ENCODE data around the gene DUSP28.
A peak's percentile ranks its signal among the peaks of the same experiment; 100 is the strongest.
"Not testable (repeated sequence)": the region's sequence is repeated elsewhere in the genome, so short reads cannot be mapped to it uniquely, and the experiment has no call there.

Gene DUSP28

DNA sequence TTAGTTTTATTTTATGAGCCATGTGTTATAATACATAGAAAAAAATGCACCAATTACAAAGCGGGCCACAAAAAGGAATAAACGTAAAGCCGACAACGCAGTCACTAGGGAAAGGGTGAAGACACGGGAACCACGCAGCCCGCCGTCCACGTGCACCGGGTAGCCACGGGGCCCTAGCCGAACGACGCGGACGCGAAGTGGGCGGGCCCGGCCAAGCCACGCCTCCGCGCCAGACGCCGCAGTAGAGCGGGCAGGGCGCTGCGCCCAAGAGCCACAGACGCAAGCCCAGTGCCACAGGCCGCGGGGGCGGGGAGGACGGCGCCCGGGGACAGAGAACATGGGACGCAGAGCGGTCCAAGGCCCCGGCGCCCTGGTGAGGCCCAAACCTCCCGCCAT lies at the start of gene DUSP28:
DUSP28 (plus strand) TSS at position 274 of the 396 bp plus-strand sequence. CDS start 328 bp downstream, outside the sequence.
- peak; percentile 78 to 89 for DNase-seq (ENCODE audit: low read depth in 2 of 2)

DNA sequence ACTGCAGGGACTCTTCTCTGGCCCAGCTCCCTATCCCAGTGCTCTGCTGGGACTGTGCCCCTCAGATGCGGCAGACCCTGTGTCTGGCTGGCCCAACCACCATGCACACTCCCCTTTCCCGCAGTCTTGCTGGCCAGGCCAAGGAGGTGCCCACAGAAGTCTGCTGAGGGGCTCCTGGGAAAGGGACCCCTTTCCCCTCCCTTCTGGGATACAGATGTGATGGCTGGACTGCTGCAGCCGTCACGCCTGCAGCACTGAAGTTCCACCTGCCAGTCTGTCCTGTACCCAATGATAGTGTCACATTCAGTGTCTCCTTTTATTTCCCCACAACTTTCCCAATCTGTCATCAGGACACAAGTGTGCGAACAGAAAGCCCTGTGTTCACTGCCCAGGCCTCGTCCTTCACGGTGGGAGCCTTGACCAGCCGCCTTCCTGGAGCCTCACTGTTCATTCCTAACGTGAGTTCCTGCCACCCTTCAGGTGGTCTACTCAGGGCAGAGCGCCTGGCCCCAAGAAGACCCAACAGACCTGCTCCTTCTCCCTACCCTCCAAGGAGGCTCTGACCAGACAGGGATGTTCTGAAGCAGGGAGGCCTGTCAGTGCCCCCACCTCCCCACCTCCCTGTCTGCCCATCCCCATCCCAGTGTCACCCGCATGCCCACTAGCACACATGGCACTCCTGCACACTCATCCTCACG lies 49.5 kb upstream of the DUSP28 start:
- no peak for DNase-seq (ENCODE audit: low read depth in 2 of 2)

DNA sequence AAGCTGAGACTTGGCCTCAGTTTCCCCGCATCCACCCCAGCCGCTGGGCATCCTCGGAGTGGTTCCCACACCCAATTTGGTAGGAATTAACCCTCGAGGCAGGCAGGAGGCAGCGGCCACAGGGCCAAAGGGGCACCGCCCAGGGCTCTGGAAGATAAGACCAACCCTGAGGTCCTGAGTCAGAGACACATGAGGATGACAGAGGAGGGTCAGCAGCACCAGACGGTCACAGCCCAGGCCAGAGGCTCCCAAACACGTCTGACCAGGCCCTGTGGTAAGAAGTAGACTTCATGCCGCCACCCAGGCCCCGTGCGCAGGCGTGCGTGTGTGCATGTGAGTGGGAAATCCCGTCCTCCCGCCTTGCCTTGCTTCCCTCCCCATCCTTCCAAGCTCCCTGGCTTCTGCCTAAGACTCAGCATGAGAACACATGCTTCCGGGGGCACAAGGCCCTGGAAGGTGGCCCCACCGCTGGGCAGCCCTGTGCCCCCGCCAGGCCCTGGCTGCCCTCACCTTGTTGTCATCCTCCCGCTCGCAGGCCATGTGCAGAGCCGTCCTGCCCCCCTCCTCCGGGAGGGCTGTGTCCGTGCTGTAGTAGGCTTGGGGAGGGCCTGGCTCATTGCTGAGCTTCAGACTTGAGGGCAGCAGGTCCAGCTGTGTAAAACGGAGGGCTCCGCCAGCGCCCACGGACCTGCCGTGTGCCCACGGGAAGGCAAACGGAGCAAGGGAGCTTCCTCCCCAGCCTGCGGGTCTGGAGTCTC lies 48.6 kb upstream of the DUSP28 start:
- DNase-seq (ENCODE audit: low read depth in 2 of 2) = no peak

DNA sequence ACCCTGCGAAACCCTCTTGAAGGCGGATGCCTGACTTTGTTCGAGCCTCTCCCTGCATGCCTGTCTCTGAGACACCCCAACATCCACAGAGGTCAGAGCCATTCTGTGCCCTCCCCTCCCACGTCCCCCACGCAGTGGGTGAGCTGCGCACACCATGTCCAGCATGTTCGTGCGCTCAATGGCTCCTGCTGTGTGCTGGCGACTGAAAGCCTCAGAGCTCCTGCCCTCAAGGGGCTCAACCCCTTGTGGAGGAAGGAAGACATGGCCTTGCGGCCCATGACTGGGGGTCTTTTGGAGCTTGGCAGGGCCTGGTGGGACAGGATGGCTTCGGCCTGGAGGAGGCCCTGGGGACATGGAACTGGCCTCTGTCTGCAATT lies 48.1 kb upstream of the DUSP28 start:
- DNase-seq (ENCODE audit: low read depth in 2 of 2) = no peak

- DNase-seq (ENCODE audit: low read depth in 2 of 2) = no peak
These were observed 47.3 kb upstream of the DUSP28 start for GRCh38 chr2:240512666-240513535.

GRCh38 chr2:240513549-240514287 lies 46.4 kb upstream of the DUSP28 start:
- DNase-seq (ENCODE audit: low read depth in 2 of 2) = peak; percentile 71 to 77

- no peak for DNase-seq (ENCODE audit: low read depth in 2 of 2)
These were observed 45.5 kb upstream of the DUSP28 start for GRCh38 chr2:240514631-240515030.

DNA sequence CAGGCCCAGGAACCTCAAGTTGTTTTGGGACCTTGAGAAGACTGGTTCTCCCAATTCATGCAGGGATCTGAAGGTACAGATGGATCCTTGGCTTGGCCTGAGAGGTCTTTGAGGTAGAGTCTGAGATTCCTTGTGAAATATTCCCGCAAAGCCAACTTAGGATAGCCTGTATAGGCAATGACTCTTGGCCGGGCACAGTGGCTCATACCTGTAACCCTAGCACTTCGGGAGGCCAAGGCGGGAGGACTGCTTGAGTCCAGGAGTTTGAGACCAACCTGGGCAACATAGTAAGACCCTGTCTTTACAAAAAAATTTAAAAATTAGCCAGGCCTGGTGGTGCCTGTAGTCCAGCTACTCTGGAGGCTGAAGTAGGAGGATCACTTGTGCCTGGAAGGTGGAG lies 42.8 kb upstream of the DUSP28 start:
- no peak for DNase-seq (ENCODE audit: low read depth in 2 of 2)

GRCh38 chr2:240518981-240519380 lies 41.2 kb upstream of the DUSP28 start:
- DNase-seq (ENCODE audit: low read depth in 2 of 2) = no peak

DNA sequence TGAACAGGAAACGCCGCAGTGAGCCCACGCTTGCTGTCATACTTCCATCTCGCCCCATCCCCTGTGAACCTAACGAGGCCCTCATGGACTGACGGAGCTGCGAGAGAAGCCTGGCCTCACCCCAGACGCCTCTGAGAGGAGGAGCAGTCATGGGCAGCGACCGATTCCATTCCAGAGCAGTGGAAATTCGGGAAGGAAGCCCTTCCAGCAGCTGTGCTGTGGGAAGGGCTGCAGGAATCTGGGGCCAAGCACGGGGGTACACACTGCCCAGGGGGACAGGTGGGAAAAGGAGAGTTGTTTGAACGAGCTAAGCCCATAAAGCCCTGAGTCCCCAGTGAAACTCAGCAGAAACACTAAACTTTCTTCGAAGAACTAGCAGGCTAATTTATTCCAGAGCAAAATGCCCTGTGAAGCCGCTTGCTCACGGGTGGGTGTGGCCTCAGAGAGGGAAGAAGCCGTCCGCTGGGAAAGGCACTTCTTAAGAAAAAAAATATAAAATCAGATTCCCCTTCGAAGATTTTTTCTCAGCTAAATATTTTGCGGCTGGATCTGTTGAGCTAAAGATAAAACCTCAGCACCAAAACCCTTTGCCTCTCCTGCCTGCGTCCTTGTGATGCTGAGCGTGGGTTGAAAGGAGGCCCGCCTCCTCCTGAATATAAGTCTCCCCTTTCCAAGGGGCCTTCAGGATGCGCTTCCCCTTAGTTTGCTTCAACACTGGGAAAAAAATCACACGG lies 40.6 kb upstream of the DUSP28 start:
- DNase-seq (ENCODE audit: low read depth in 2 of 2) = no peak

DNA sequence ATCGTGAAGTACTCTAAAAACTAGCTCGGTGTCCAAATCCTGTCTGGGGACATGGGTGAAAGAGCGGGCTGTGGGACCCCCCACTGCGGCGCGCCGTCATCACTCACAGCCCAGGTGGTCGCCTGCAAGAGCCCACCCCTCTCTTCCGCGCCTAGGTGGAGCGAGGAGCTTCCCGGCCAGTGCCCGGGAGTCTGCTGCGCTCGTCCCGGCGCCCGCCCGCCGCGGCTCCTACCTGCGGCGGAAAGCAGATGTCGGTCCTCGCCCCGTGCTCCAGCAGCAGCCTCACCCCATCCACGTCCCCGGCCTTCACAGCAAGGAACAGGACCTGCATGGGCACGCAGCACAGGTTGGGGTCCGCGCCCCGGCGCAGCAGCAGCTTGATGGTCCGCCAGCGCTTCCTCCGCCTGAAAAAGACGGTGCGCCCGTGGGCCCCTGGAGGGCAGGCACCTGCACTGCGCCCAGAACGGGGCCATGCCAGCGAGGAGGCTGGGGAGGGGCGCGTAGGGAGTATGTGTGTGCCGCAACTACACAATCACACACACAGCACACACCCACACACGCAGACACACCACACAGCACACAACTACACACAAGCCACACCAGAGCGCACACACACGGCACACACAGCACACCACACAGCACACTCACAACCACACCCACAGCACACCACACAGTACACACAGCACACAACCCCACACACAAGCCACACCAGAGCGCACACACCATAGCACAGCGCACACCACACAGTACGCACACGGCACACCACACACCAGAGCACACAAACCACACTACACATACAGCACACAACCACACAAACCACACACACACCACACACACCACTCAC lies 39.8 kb upstream of the DUSP28 start:
- no peak for DNase-seq (ENCODE audit: low read depth in 2 of 2)

DNA sequence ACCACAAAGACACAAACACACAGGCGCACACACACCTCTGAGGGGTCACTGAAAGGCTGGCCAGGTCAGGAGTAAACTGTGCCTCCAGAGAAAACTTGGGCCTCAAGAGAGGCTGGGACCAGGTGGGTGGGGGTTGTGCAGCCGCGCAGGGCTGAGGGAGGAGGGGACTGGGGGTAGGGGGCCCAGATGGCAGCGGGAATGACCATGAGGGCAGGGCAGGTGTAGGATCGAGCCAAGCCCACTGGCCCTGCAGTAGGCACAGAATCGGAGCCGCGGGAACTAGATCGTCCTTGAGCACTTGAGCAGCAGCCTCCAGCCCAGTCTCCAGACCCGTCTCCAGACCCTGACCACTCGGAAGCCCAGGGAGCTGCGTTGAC lies 39.2 kb upstream of the DUSP28 start:
- DNase-seq (ENCODE audit: low read depth in 2 of 2) = no peak

DNA sequence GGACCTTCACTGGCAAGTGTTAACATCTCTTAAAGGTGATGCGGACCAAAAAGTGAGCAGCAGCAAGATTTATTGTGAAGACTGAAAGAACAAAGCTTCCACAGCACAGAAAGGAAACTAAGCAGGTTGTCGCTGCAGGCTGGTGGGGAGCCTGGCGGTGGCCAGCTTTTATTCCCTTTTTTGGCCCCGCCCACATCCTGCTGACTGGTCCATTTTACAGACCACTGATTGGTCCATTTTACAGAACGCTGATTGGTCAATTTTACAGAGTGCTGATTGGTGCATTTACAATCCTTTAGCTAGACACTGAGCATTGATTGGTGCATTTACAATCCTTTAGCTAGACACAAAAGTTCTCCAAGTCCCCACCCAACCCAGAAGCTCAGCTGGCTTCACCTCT lies 38.3 kb upstream of the DUSP28 start:
- DNase-seq (ENCODE audit: low read depth in 2 of 2) = not testable (repeated sequence)

- DNase-seq (ENCODE audit: low read depth in 2 of 2) = no peak
These were observed 37.8 kb upstream of the DUSP28 start for GRCh38 chr2:240522406-240522805.

GRCh38 chr2:240523451-240524281 lies 36.5 kb upstream of the DUSP28 start:
- DNase-seq (ENCODE audit: low read depth in 2 of 2) = no peak

DNA sequence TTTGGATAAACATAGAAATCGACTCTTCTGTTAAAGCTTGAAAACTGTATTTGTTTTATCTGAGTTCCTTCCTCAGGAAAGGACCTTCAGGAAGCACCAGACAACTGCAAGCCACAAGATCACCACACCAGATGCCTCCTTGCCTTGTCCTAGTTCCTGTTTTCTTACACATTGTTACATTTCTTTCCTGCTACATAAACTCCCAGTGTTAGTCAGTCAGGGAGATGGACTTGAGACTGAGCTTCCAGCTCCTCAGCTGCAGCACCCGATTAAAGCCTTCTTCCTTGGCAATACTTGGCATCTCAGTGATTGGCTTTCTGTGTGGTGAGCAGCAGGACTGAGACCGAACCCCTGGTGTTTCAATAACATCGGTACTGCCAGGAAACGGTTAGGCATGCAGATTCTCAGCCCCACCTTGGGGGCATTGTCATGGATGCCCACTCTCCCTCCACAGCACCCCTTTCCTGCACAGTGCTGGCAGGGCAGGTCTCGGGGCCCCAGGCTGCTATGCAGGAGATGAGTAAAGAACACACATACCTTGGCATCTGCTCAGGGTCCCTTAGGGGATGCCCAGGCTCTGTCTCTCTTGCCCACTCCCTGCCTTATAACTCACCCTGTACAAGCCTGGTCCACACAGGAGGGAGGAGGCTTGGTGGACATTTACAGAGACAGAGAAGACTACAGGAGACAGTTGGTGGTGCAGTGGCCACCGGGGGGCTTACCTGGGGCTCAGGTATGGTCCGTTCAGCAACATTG lies 35.0 kb upstream of the DUSP28 start:
- DNase-seq (ENCODE audit: low read depth in 2 of 2) = no peak

GRCh38 chr2:240525802-240526201 lies 34.4 kb upstream of the DUSP28 start:
- DNase-seq (ENCODE audit: low read depth in 2 of 2) = no peak

DNA sequence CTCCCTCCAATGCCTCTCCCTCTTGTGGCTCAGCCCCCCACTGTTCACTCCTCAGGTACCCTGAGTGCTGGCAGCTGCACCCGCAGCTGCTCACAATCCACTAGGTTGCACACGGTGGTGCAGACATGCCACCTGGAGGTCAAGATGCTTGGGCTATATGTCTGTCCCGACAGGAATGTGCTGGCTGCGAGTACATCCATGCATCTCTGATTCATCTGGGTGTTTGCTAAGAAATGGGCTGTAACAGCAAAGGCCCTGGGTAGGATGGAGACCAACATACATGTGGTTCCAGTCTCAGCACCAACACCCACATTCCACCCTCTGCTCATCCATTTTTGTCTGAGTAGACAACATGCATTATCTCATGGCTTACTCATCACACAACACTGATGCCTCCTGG lies 33.6 kb upstream of the DUSP28 start:
- no peak for DNase-seq (ENCODE audit: low read depth in 2 of 2)

Measured in stimulated activated CD4-positive, alpha-beta T cell treated with anti-CD3 and anti-CD28 coated beads, Interleukin-1b, Interleukin-23, amount 100 ng/mL, for 4 hours (primary cell).